HepG2 (cell line): ENCODE results near the gene TMEM19. TPM values are rescaled to one million over a fixed set of nuclear protein-coding genes. Genes with fewer than 3 reads are reported as not detected.

Experiments used
- ATAC-seq: fragments of 200-7000 bp; cut with Tn5 transposase; 3 replicates; pipeline ENCODE4 v1.9.1; 2020; ENCODE audit warnings: mild to moderate bottlenecking, moderate library complexity
- BruUV-seq: library from RNA; stranded (reverse); fragments of 400-500 nt; replicated peaks from 2 replicates; lab custom pipeline; 2021; lab: Mats Ljungman, UMichigan
- CTCF ChIA-PET: fragments of 300-600 bp; formaldehyde crosslinking; extraction: SDS; loops from one replicate; lab custom pipeline; 2021; ENCODE audit warnings: low total read pairs, inconsistent platforms, low intra/inter-chr PET ratio; lab: Yijun Ruan, JAX
- POLR2A ChIA-PET: fragments of 350-600 bp; sonication (Branson Sonifier 250); formaldehyde crosslinking; loops from one replicate; lab custom pipeline; 2020; ENCODE audit warnings: antibody characterized with exemption, inconsistent platforms; lab: Yijun Ruan, JAX
- DNase-seq: peaks from one replicate; pipeline ENCODE4 v3.0.0-alpha.2; 2015; ENCODE audit warnings: low spot score
- FAIRE-seq: peaks from 3 replicates; lab custom pipeline; 2011; peaks lifted over from hg19 to GRCh38; lab: Jason Lieb, UNC
- H2AFZ ChIP-seq: one replicate; pipeline ENCODE4 v1.6.1; 2011; ENCODE audit warnings: low read length, inconsistent platforms
- H3K27ac ChIP-seq: fragments of 300-600 bp; 3 replicates; pipeline ENCODE4 v1.8.0; 2011; ENCODE audit warnings: mixed run types, mild to moderate bottlenecking, mixed read lengths, low read length, inconsistent platforms; ENCODE audit not compliant: insufficient read depth; ENCODE audit errors: extremely low read length
- H3K27me3 ChIP-seq, 2 experiments: fragments of 200-600 bp in 1 of 2; 2 replicates in 1 of 2; 3 replicates in 1 of 2; pipeline versions ENCODE4 v1.6.0 to v1.8.0; 2011; ENCODE audit warnings: low read length in 2 of 2, mild to moderate bottlenecking in 2 of 2, moderate library complexity in 2 of 2, inconsistent platforms in 1 of 2; ENCODE audit not compliant: insufficient read depth in 2 of 2, control insufficient read depth in 1 of 2
- H3K36me3 ChIP-seq, 2 experiments: fragments of 200-600 bp in 1 of 2; replicated peaks in 1 of 2; 2 replicates in 1 of 2; 3 replicates in 1 of 2; pipeline versions ENCODE4 v1.5.1 to v1.8.0; 2011; ENCODE audit warnings: low read length in 2 of 2, inconsistent platforms in 1 of 2; ENCODE audit not compliant: insufficient read depth in 2 of 2, control insufficient read depth in 1 of 2
- H3K4me1 ChIP-seq: 2 replicates; pipeline ENCODE4 v1.5.1; 2012; ENCODE audit warnings: low read length, inconsistent platforms; ENCODE audit not compliant: insufficient read depth
- H3K4me2 ChIP-seq: 2 replicates; pipeline ENCODE4 v1.6.0; 2011; ENCODE audit warnings: low read depth, low read length, inconsistent platforms
- H3K4me3 ChIP-seq, 3 experiments: fragments of 200-600 bp in 1 of 3; sonication (generic), shearing (Covaris generic) in 1 of 3; replicated peaks in 1 of 3; 2 replicates each; pipeline ENCODE4 v1.5.1; 2011 to 2016; ENCODE audit warnings: low read length in 3 of 3, inconsistent platforms in 2 of 3, low read depth in 2 of 3, mild to moderate bottlenecking in 2 of 3, control low read depth in 1 of 3, mixed read lengths in 1 of 3; ENCODE audit not compliant: insufficient read depth in 1 of 3
- H3K79me2 ChIP-seq: one replicate; pipeline ENCODE4 v1.6.1; 2011; ENCODE audit warnings: low read length, inconsistent platforms; ENCODE audit not compliant: insufficient read depth
- H3K9ac ChIP-seq: 2 replicates; pipeline ENCODE4 v1.6.0; 2011; ENCODE audit warnings: mild to moderate bottlenecking, low read depth, low read length, inconsistent platforms; ENCODE audit not compliant: insufficient read depth
- H3K9me3 ChIP-seq: 2 replicates; pipeline ENCODE4 v1.5.1; 2012; ENCODE audit warnings: mild to moderate bottlenecking, low read length
- H4K20me1 ChIP-seq: 2 replicates; pipeline ENCODE4 v1.6.0; 2011; ENCODE audit warnings: inconsistent platforms, mild to moderate bottlenecking, low read length, moderate library complexity; ENCODE audit not compliant: insufficient read depth
- ATF1 ChIP-seq: IDR thresholded peaks from 2 replicates; pipeline ENCODE4 v1.6.1; 2016; ENCODE audit warnings: mild to moderate bottlenecking, control low read depth
- NFRKB ChIP-seq: fragments of 450-650 bp; IDR thresholded peaks from 2 replicates; pipeline ENCODE4 v1.6.1; 2017
- NR2F2 ChIP-seq: IDR thresholded peaks from 2 replicates; pipeline ENCODE4 v1.6.1; 2012; ENCODE audit warnings: low read depth, inconsistent platforms, borderline replicate concordance
- STAG1 ChIP-seq: sonication (generic); formaldehyde crosslinking; IDR thresholded peaks from 2 replicates; pipeline ENCODE4 v1.4.0; 2020; ENCODE audit warnings: missing genetic modification reagents
- ZKSCAN8 ChIP-seq: IDR thresholded peaks from 2 replicates; pipeline ENCODE4 v1.6.1; 2016; ENCODE audit warnings: borderline replicate concordance, missing genetic modification reagents, missing compliant biosample characterization
- ZNF343 ChIP-seq: sonication (generic); formaldehyde crosslinking; IDR thresholded peaks from 2 replicates; pipeline ENCODE4 v1.4.0; 2020; ENCODE audit warnings: mild to moderate bottlenecking, missing genetic modification reagents
- ZNF614 ChIP-seq: IDR thresholded peaks from 2 replicates; pipeline ENCODE4 v1.6.1; 2018; ENCODE audit warnings: missing biosample characterization, missing genetic modification reagents, inconsistent platforms, borderline replicate concordance
- ZNF772 ChIP-seq: sonication (generic); formaldehyde crosslinking; IDR thresholded peaks from 2 replicates; pipeline ENCODE4 v1.5.0; 2020; ENCODE audit warnings: mild to moderate bottlenecking, missing genetic modification reagents
- WGBS: methylation state at CpG from one replicate; pipeline ENCODE4 v1.1.6; 2017; ENCODE audit warnings: low lambda C conversion rate; 5-methylcytosine and 5-hydroxymethylcytosine counted together
- in situ Hi-C: cut with HindIII; loops from 2 replicates; pipeline ENCODE4 v1.10.0; 2017; ENCODE audit warnings: low pct_unique_long_range_greater_than_20kb; ENCODE audit not compliant: extremely low pct_ligation_motif_present
- intact Hi-C: fragments of 100-400 bp; cut with micrococcal nuclease; formaldehyde crosslinking; loops from one replicate; pipeline ENCODE4 v1.10.0; 2022; ENCODE audit not compliant: unreplicated experiment
- polyA plus RNA-seq, 8 experiments: library from polyadenylated mRNA; depleted of rRNA in 3 of 8; stranded (reverse) in 7 of 8; unstranded in 1 of 8; fragments of >200 nt; fragmentation: Illumina TruSeq in 4 of 8; extraction: Trizol in 4 of 8; gene quantifications; 2 replicates each; pipeline versions ENCODE4 v1.2.1 to v1.2.3, GENCODE V29; 2011 to 2016; ENCODE audit warnings: low read depth in 4 of 8, missing spikeins in 1 of 8, mixed read lengths in 1 of 8; ENCODE audit not compliant: insufficient read depth in 1 of 8
- total RNA-seq, 5 experiments: library from RNA; depleted of rRNA; stranded (reverse); fragments of >200 nt; fragmentation: Illumina TruSeq; extraction: Trizol; gene quantifications; 2 replicates each; pipeline ENCODE4 v1.2.3, GENCODE V29; 2016; ENCODE audit warnings: low read depth in 1 of 5

The TMEM19 gene
- total and polyA plus RNA-seq, 2 of the 13 experiments (the other 11 are each of a cell fraction or from before 2014, with no cell fraction given), result 16.9 to 22.5 TPM

- ChIA-PET CTCF (no interaction called here), POLR2A (interaction anchor here (0.8 to 1.1 kb wide), 3 partner anchors 17 to 29 kb away, joined by 3 to 4 read pairs (median 3); partner anchors contain the start of gene TMEM19)
- Histone ChIP-seq H3K9ac (no peak overlapping the region), H2AFZ (no peak overlapping the region), H3K36me3 (peaks cover 3 to 19% of the 10 kb centered on the region in 2 experiments; a peak in 4 of 5 replicates), H3K9me3 (no peaks in the 10 kb centered on the region), H3K4me3 (no peak overlapping the region), H3K4me2 (no peak overlapping the region), H3K27me3 (no peaks in the 10 kb centered on the region), H3K4me1 (peaks cover 9% of the 10 kb centered on the region), H4K20me1 (no peaks in the 10 kb centered on the region), H3K79me2 (no peaks in the 10 kb centered on the region), H3K27ac (no peak overlapping the region)
- intact Hi-C loops (no loop called here), in situ Hi-C loops (no loop called here)
- ATAC-seq (no peak), DNase-seq (no peak), FAIRE-seq (no peak)
- 100% methylated on average over 5 of the region's 5 CpGs for WGBS
- TF ChIP-seq NFRKB, result no peak
- no peak for TF ChIP-seq ATF1
- TF ChIP-seq ZKSCAN8 (CRISPR knock-in tag), result no peak
- no peak for TF ChIP-seq ZNF772 (CRISPR knock-in tag)
- TF ChIP-seq ZNF343 (CRISPR knock-in tag), result no peak
- no peak for TF ChIP-seq STAG1 (CRISPR knock-in tag)
- TF ChIP-seq ZNF614 (CRISPR knock-in tag), result no peak
- BruUV-seq, result no TSS peak
These were observed 16.7 kb downstream of the TMEM19 start for GRCh38 chr12:71702590-71702989.

GRCh38 chr12:71703206-71703605 lies 17.3 kb downstream of the TMEM19 start:
- no peaks in the 10 kb centered on the region for H3K79me2 ChIP-seq
- H3K4me2 ChIP-seq, result no peak overlapping the region
- no peak overlapping the region for H2AFZ ChIP-seq
- no peaks in the 10 kb centered on the region for H4K20me1 ChIP-seq
- FAIRE-seq (no peak), DNase-seq (no peak), ATAC-seq (no peak)
- peaks cover 9% of the 10 kb centered on the region for H3K4me1 ChIP-seq
- H3K9me3 ChIP-seq, result no peaks in the 10 kb centered on the region
- TF ChIP-seq NR2F2, result no peak
- no peak overlapping the region for H3K9ac ChIP-seq
- H3K4me3 ChIP-seq, result no peak overlapping the region
- intact Hi-C loops, result no loop called here
- ChIA-PET CTCF (no interaction called here), POLR2A (interaction anchor here (0.8 to 1.2 kb wide), 4 partner anchors 17 to 29 kb away, joined by 3 to 4 read pairs (median 4); partner anchors contain the start of gene TMEM19)
- in situ Hi-C loops, result no loop called here
- BruUV-seq, result no TSS peak
- WGBS, result 98% methylated on average over 2 of the region's 2 CpGs
- peaks cover 3 to 15% of the 10 kb centered on the region in 2 experiments; a peak in 3 of 5 replicates for H3K36me3 ChIP-seq
- H3K27me3 ChIP-seq, result no peaks in the 10 kb centered on the region
- H3K27ac ChIP-seq, result no peak overlapping the region
